Dedifferentiated amniotic fluid mesenchymal stem cell (primary cell): ENCODE results near the gene ADAMTS6.
A peak's percentile ranks its signal among the peaks of the same experiment; 100 is the strongest.
"Not testable (repeated sequence)": the region's sequence is repeated elsewhere in the genome, so short reads cannot be mapped to it uniquely, and the experiment has no call there.

ENCODE experiments used
- DNase-seq: peaks from one replicate; pipeline ENCODE4 v3.0.0-alpha.2; 2016; ENCODE audit errors: extremely low spot score

Gene ADAMTS6

GRCh38 chr5:65370505-65370904 is 111.2 kb downstream of the ADAMTS6 start:
- not testable (repeated sequence) for DNase-seq

GRCh38 chr5:65366655-65367054 is 115.1 kb downstream of the ADAMTS6 start:
- no peak for DNase-seq

- DNase-seq: no peak
These were observed 116.8 kb downstream of the ADAMTS6 start for GRCh38 chr5:65364907-65365306.

- no peak for DNase-seq
These were observed 118.2 kb downstream of the ADAMTS6 start for GRCh38 chr5:65363499-65363898.

- DNase-seq: no peak
These were observed 121.7 kb downstream of the ADAMTS6 start for GRCh38 chr5:65359981-65360380.

- DNase-seq: no peak
These were observed 122.2 kb downstream of the ADAMTS6 start for GRCh38 chr5:65359569-65359968.

GRCh38 chr5:65356274-65356673 is 125.4 kb downstream of the ADAMTS6 start:
- DNase-seq: no peak

- no peak for DNase-seq
These were observed 126.4 kb downstream of the ADAMTS6 start for GRCh38 chr5:65355301-65355700.

- DNase-seq: no peak
These were observed 139.9 kb downstream of the ADAMTS6 start for GRCh38 chr5:65341835-65342234.

- DNase-seq: no peak
These were observed 143.0 kb downstream of the ADAMTS6 start for GRCh38 chr5:65338606-65339151.

GRCh38 chr5:65334077-65334476 is 147.6 kb downstream of the ADAMTS6 start:
- no peak for DNase-seq

- DNase-seq: no peak
These were observed 149.1 kb downstream of the ADAMTS6 start for GRCh38 chr5:65332591-65332990.

- no peak for DNase-seq
These were observed 152.5 kb downstream of the ADAMTS6 start for GRCh38 chr5:65329266-65329665.

GRCh38 chr5:65327582-65327981 is 154.1 kb downstream of the ADAMTS6 start:
- DNase-seq: no peak

GRCh38 chr5:65326922-65327321 is 154.8 kb downstream of the ADAMTS6 start:
- DNase-seq: peak; percentile 18

GRCh38 chr5:65324226-65324625 is 157.5 kb downstream of the ADAMTS6 start:
- no peak for DNase-seq

- not testable (repeated sequence) for DNase-seq
These were observed 161.0 kb downstream of the ADAMTS6 start for GRCh38 chr5:65320704-65321103.

GRCh38 chr5:65320250-65320649 is 161.5 kb downstream of the ADAMTS6 start:
- no peak for DNase-seq

GRCh38 chr5:65307931-65308330 is 173.8 kb downstream of the ADAMTS6 start:
- no peak for DNase-seq

GRCh38 chr5:65307088-65307487 is 174.6 kb downstream of the ADAMTS6 start:
- no peak for DNase-seq

- DNase-seq: peak; percentile 18
These were observed 175.8 kb downstream of the ADAMTS6 start for GRCh38 chr5:65305913-65306312.

- DNase-seq: peak; percentile 58
These were observed 181.9 kb downstream of the ADAMTS6 start for GRCh38 chr5:65299861-65300260.

- DNase-seq: no peak
These were observed 185.7 kb downstream of the ADAMTS6 start for GRCh38 chr5:65296067-65296466.

GRCh38 chr5:65292196-65292595 is 189.5 kb downstream of the ADAMTS6 start:
- no peak for DNase-seq
